Activated CD4-positive, alpha-beta memory T cell treated with anti-CD3 and anti-CD28 coated beads for 36 hours (primary cell): ENCODE measurements around the gene YKT6. TPM values are rescaled to one million over a fixed set of nuclear protein-coding genes. Genes with fewer than 3 reads are reported as not detected.

Experiments used
- CTCF ChIA-PET: fragments of 350-600 bp; sonication (Branson Sonifier 250); formaldehyde crosslinking; loops from one replicate; lab custom pipeline; 2021; ENCODE audit warnings: antibody characterized with exemption, inconsistent platforms; lab: Charles Lee
- POLR2A ChIA-PET: fragments of 350-600 bp; sonication (Branson Sonifier 250); formaldehyde crosslinking; loops from one replicate; lab custom pipeline; 2021; ENCODE audit warnings: antibody characterized with exemption; lab: Charles Lee
- DNase-seq: peaks from one replicate; pipeline ENCODE4 v3.0.0-alpha.2; 2020
- H3K27ac Mint-ChIP-seq: one replicate; pipeline ENCODE4 v1.8.0; 2021; ENCODE audit warnings: mixed read lengths
- H3K27me3 Mint-ChIP-seq: one replicate; pipeline ENCODE4 v1.8.0; 2021; ENCODE audit warnings: mixed read lengths
- H3K36me3 Mint-ChIP-seq: one replicate; pipeline ENCODE4 v1.8.0; 2021; ENCODE audit warnings: mixed read lengths
- H3K4me1 Mint-ChIP-seq: one replicate; pipeline ENCODE4 v1.8.0; 2021; ENCODE audit warnings: low read depth, mixed read lengths
- H3K4me3 Mint-ChIP-seq: one replicate; pipeline ENCODE4 v1.8.0; 2021; ENCODE audit warnings: mild to moderate bottlenecking, mixed read lengths
- H3K9me3 Mint-ChIP-seq: one replicate; pipeline ENCODE4 v1.8.0; 2021; ENCODE audit warnings: mixed read lengths
- intact Hi-C: fragments of 100-400 bp; cut with micrococcal nuclease; formaldehyde crosslinking; loops from one replicate; pipeline ENCODE4 v1.15.1; 2023
- total RNA-seq, 2 experiments: library from RNA; stranded (reverse); gene quantifications; one replicate each; pipeline ENCODE4 v1.2.3, GENCODE V29; 2021

YKT6 gene
- total RNA-seq, 2 experiments from 2014 or later: 57.0 to 60.4 TPM

- ChIA-PET CTCF (no interaction called here), POLR2A (no interaction called here)
- no peaks in the 10 kb centered on the region for H3K9me3 Mint-ChIP-seq
- H3K4me3 Mint-ChIP-seq: no peak overlapping the region
- H3K27ac Mint-ChIP-seq: no peak overlapping the region
- H3K36me3 Mint-ChIP-seq: peaks cover 29% of the 10 kb centered on the region
- H3K4me1 Mint-ChIP-seq: peaks cover 26% of the 10 kb centered on the region
- intact Hi-C loops: no loop called here
- H3K27me3 Mint-ChIP-seq: no peaks in the 10 kb centered on the region
- DNase-seq: no peak
These were observed 5.2 kb downstream of the YKT6 start for GRCh38 chr7:44206008-44206407.

GRCh38 chr7:44208085-44208484 lies 7.3 kb downstream of the YKT6 start:
- no peaks in the 10 kb centered on the region for H3K9me3 Mint-ChIP-seq
- no peak overlapping the region for H3K27ac Mint-ChIP-seq
- H3K27me3 Mint-ChIP-seq: no peaks in the 10 kb centered on the region
- peaks cover 11% of the 10 kb centered on the region for H3K4me1 Mint-ChIP-seq
- peaks cover 36% of the 10 kb centered on the region for H3K36me3 Mint-ChIP-seq
- ChIA-PET CTCF (no interaction called here), POLR2A (no interaction called here)
- intact Hi-C loops: no loop called here
- no peak for DNase-seq
- H3K4me3 Mint-ChIP-seq: no peak overlapping the region

GRCh38 chr7:44210107-44210506 lies 9.3 kb downstream of the YKT6 start:
- H3K27ac Mint-ChIP-seq: no peak overlapping the region
- ChIA-PET CTCF (interaction anchor here (1.2 kb wide), 1 partner anchor 325 kb away, joined by 3 read pairs; no protein-coding TSS in a partner anchor), POLR2A (no interaction called here)
- peaks cover 33% of the 10 kb centered on the region for H3K36me3 Mint-ChIP-seq
- no peaks in the 10 kb centered on the region for H3K4me1 Mint-ChIP-seq
- intact Hi-C loops: no loop called here
- no peak for DNase-seq
- H3K9me3 Mint-ChIP-seq: no peaks in the 10 kb centered on the region
- no peaks in the 10 kb centered on the region for H3K27me3 Mint-ChIP-seq
- H3K4me3 Mint-ChIP-seq: no peak overlapping the region

GRCh38 chr7:44211126-44211675 lies 10.4 kb downstream of the YKT6 start:
- DNase-seq: no peak
- no peaks in the 10 kb centered on the region for H3K9me3 Mint-ChIP-seq
- CTCF ChIA-PET: no interaction called here
- peaks cover 29% of the 10 kb centered on the region for H3K36me3 Mint-ChIP-seq
- no peak overlapping the region for H3K4me3 Mint-ChIP-seq
- H3K4me1 Mint-ChIP-seq: no peaks in the 10 kb centered on the region
- POLR2A ChIA-PET: no interaction called here
- intact Hi-C loops: no loop called here
- no peaks in the 10 kb centered on the region for H3K27me3 Mint-ChIP-seq
- no peak overlapping the region for H3K27ac Mint-ChIP-seq

GRCh38 chr7:44212018-44212417 lies 11.2 kb downstream of the YKT6 start:
- POLR2A ChIA-PET: no interaction called here
- peaks cover 27% of the 10 kb centered on the region for H3K36me3 Mint-ChIP-seq
- H3K27me3 Mint-ChIP-seq: no peaks in the 10 kb centered on the region
- intact Hi-C loops: no loop called here
- no peaks in the 10 kb centered on the region for H3K4me1 Mint-ChIP-seq
- H3K9me3 Mint-ChIP-seq: no peaks in the 10 kb centered on the region
- no peak for DNase-seq
- no peak overlapping the region for H3K27ac Mint-ChIP-seq
- no peak overlapping the region for H3K4me3 Mint-ChIP-seq
- CTCF ChIA-PET: no interaction called here

GRCh38 chr7:44212581-44213184 lies 11.9 kb downstream of the YKT6 start:
- ChIA-PET POLR2A (no interaction called here), CTCF (no interaction called here)
- Mint-ChIP-seq H3K4me3 (no peak overlapping the region), H3K27me3 (no peaks in the 10 kb centered on the region), H3K9me3 (no peaks in the 10 kb centered on the region), H3K27ac (no peak overlapping the region), H3K4me1 (no peaks in the 10 kb centered on the region), H3K36me3 (peaks cover 27% of the 10 kb centered on the region)
- intact Hi-C loops: no loop called here
- DNase-seq: no peak

GRCh38 chr7:44213206-44213876 lies 12.6 kb downstream of the YKT6 start:
- H3K36me3 Mint-ChIP-seq: peaks cover 24% of the 10 kb centered on the region
- no peak for DNase-seq
- CTCF ChIA-PET: interaction anchor here (0.9 kb wide), 1 partner anchor 193 kb away, joined by 3 read pairs; no protein-coding TSS in a partner anchor

GRCh38 chr7:44213877-44214388 lies 13.2 kb downstream of the YKT6 start:
- Mint-ChIP-seq H3K27ac (no peak overlapping the region), H3K9me3 (no peaks in the 10 kb centered on the region), H3K27me3 (no peaks in the 10 kb centered on the region), H3K36me3 (peaks cover 21% of the 10 kb centered on the region), H3K4me1 (no peaks in the 10 kb centered on the region), H3K4me3 (no peak overlapping the region)
- DNase-seq: no peak
- ChIA-PET CTCF (interaction anchor here (0.9 kb wide), 1 partner anchor 194 kb away, joined by 3 read pairs; no protein-coding TSS in a partner anchor), POLR2A (no interaction called here)
- intact Hi-C loops: no loop called here

More at GRCh38 chr7:44213206-44213876, 12.6 kb downstream of the YKT6 start:
- Mint-ChIP-seq H3K4me1 (no peaks in the 10 kb centered on the region), H3K27ac (no peak overlapping the region), H3K9me3 (no peaks in the 10 kb centered on the region), H3K27me3 (no peaks in the 10 kb centered on the region), H3K4me3 (no peak overlapping the region)
- intact Hi-C loops: no loop called here
- POLR2A ChIA-PET: no interaction called here

- no peaks in the 10 kb centered on the region for H3K27me3 Mint-ChIP-seq
- intact Hi-C loops: no loop called here
- ChIA-PET CTCF (interaction anchor here (1.3 kb wide), 1 partner anchor 15 kb away, joined by 6 read pairs; the partner anchor contains the start of gene YKT6), POLR2A (no interaction called here)
- H3K4me1 Mint-ChIP-seq: no peaks in the 10 kb centered on the region
- H3K36me3 Mint-ChIP-seq: peaks cover 12% of the 10 kb centered on the region
- H3K9me3 Mint-ChIP-seq: no peaks in the 10 kb centered on the region
- DNase-seq: no peak
- no peak overlapping the region for H3K4me3 Mint-ChIP-seq
- no peak overlapping the region for H3K27ac Mint-ChIP-seq
These were observed 14.8 kb downstream of the YKT6 start for GRCh38 chr7:44215531-44215930.

- intact Hi-C loops: no loop called here
- ChIA-PET CTCF (no interaction called here), POLR2A (no interaction called here)
- no peaks in the 10 kb centered on the region for H3K27me3 Mint-ChIP-seq
- H3K4me3 Mint-ChIP-seq: no peak overlapping the region
- H3K36me3 Mint-ChIP-seq: peaks cover 10% of the 10 kb centered on the region
- no peak for DNase-seq
- no peak overlapping the region for H3K27ac Mint-ChIP-seq
- H3K9me3 Mint-ChIP-seq: no peaks in the 10 kb centered on the region
- no peaks in the 10 kb centered on the region for H3K4me1 Mint-ChIP-seq
These were observed 15.2 kb downstream of the YKT6 start for GRCh38 chr7:44216019-44216418.

- CTCF ChIA-PET: no interaction called here
- Mint-ChIP-seq H3K9me3 (no peaks in the 10 kb centered on the region), H3K27ac (no peak overlapping the region), H3K27me3 (no peaks in the 10 kb centered on the region), H3K4me1 (no peaks in the 10 kb centered on the region), H3K4me3 (no peak overlapping the region), H3K36me3 (peaks cover 4% of the 10 kb centered on the region)
- no peak for DNase-seq
- POLR2A ChIA-PET: no interaction called here
- intact Hi-C loops: no loop called here
These were observed 15.9 kb downstream of the YKT6 start for GRCh38 chr7:44216521-44217222.

GRCh38 chr7:44217223-44217714 lies 16.5 kb downstream of the YKT6 start:
- intact Hi-C loops: no loop called here
- Mint-ChIP-seq H3K27ac (no peak overlapping the region), H3K27me3 (no peaks in the 10 kb centered on the region), H3K4me3 (no peak overlapping the region), H3K36me3 (peaks cover 3% of the 10 kb centered on the region), H3K4me1 (no peaks in the 10 kb centered on the region), H3K9me3 (no peaks in the 10 kb centered on the region)
- DNase-seq: no peak
- POLR2A ChIA-PET: no interaction called here
- CTCF ChIA-PET: no interaction called here
